Measurements from ENCODE around the gene MAP3K14. TPM values are rescaled to one million over a fixed set of nuclear protein-coding genes. Genes with fewer than 3 reads are reported as not detected.
A peak's percentile ranks its signal among the peaks of the same experiment; 100 is the strongest.
"Not testable (repeated sequence)": the region's sequence is repeated elsewhere in the genome, so short reads cannot be mapped to it uniquely, and the experiment has no call there.

Gene MAP3K14
- total RNA-seq, 1 donor from 2014 or later, result 9.8 TPM

DNA sequence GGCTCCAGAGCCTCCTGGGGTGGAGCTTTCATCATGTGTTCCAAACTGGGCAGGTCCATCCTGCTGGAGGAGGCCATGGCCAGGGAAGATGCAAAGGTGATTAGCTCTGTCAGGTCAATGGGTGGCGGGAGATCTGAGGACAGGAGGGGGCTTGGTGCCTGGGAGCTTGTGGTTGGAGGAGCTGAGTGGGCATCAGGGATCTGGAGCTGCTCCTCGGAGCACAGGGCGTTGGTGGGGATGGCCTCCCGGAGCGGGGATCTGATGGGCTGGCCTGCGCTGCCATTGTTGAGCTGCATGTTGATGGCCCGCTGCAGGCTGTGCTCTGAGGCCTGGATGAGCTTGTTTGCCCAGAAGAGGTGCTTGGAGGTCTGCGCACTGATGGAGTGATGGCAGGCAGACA, 61.5 kb downstream of the MAP3K14 start:
- DNase-seq (ENCODE audit: low spot score in 2 of 2, unreplicated experiment in 2 of 2), result no peak
- TF ChIP-seq, protein P1, sequence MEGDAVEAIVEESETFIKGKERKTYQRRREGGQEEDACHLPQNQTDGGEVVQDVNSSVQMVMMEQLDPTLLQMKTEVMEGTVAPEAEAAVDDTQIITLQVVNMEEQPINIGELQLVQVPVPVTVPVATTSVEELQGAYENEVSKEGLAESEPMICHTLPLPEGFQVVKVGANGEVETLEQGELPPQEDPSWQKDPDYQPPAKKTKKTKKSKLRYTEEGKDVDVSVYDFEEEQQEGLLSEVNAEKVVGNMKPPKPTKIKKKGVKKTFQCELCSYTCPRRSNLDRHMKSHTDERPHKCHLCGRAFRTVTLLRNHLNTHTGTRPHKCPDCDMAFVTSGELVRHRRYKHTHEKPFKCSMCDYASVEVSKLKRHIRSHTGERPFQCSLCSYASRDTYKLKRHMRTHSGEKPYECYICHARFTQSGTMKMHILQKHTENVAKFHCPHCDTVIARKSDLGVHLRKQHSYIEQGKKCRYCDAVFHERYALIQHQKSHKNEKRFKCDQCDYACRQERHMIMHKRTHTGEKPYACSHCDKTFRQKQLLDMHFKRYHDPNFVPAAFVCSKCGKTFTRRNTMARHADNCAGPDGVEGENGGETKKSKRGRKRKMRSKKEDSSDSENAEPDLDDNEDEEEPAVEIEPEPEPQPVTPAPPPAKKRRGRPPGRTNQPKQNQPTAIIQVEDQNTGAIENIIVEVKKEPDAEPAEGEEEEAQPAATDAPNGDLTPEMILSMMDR (IDR thresholded peaks at IDR 0.05; ENCODE audit: unreplicated experiment), result no peak
- Mint-ChIP-seq H3K9me3 (no peaks in the 10 kb centered on the region), H3K27me3 (ENCODE audit: low read depth) (peaks cover 2% of the 10 kb centered on the region), H3K36me3 (no peaks in the 10 kb centered on the region), H3K4me1 (no peaks in the 10 kb centered on the region), H3K4me3 (no peak overlapping the region), H3K27ac (no peak overlapping the region)

DNA sequence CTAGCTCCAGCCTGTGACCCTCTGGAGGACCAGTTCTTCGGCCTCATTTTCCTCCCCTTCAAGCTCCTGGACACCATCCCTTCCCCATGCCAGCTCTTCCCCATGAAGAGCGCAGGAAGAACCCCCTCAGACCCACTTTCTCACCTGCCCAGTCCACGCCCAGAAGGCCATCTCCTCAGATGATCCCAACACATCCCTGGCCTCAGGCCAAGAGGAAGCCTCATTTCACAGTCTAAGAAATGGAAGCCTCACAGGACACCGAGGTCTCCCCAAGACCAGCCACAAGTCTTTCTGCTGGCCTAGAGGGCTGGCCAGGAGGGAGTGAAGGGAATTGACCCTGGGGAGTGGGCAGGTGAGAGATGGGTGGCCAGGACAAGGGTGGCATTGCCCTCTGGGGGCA, 62.9 kb downstream of the MAP3K14 start:
- no peaks in the 10 kb centered on the region for H3K9me3 Mint-ChIP-seq
- TF ChIP-seq, protein P1 (IDR thresholded peaks at IDR 0.05; ENCODE audit: unreplicated experiment), result no peak
- H3K27me3 Mint-ChIP-seq (ENCODE audit: low read depth), result peaks cover 2% of the 10 kb centered on the region
- H3K4me1 Mint-ChIP-seq, result peaks cover 4% of the 10 kb centered on the region
- H3K36me3 Mint-ChIP-seq, result peaks cover 2% of the 10 kb centered on the region
- no peak overlapping the region for H3K4me3 Mint-ChIP-seq
- H3K27ac Mint-ChIP-seq, result no peak overlapping the region
- DNase-seq (ENCODE audit: low spot score in 2 of 2, unreplicated experiment in 2 of 2), result no peak

DNA sequence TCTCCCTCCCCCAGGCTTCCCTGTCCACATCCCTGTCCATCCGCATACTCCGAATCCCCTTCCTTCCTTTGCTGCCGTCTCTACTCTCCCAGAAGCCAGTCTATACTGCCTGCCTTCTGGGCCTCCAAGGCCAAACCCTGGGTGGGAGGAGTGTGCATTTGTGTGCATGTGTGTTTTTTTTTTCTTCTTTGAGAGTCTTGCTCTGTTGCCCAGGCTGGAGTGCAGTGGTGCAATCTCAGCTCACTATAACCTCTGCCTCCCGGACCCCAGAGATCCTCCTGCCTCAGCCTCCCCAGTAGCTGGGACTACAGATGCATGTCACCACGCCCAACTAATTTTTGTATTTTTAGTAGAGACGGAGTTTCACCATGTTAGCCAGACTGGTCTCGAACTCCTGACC, 63.6 kb downstream of the MAP3K14 start:
- not testable (repeated sequence) for H3K27ac Mint-ChIP-seq; H3K9me3 Mint-ChIP-seq; H3K36me3 Mint-ChIP-seq; H3K4me3 Mint-ChIP-seq; H3K27me3 Mint-ChIP-seq (ENCODE audit: low read depth); DNase-seq (ENCODE audit: low spot score in 2 of 2, unreplicated experiment in 2 of 2)
- peaks cover 11% of the 10 kb centered on the region for H3K4me1 Mint-ChIP-seq

DNA sequence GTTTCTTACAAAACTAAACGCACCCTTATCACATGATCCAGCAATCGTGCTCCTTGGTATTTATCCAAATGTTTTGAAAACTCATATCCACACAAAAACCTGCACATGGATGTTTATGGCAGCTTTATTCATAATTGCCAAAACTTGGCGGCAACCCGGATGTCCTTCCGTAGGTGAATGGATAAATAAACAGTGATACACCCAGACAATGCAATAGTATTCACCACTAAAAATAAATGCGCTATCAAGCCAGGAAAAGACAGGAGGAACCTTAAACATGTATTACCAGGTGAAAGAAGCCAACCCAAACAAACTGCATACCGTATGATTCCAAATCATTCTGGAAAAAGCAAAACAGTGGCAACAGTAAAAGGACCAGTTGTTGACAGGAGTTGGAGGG, 64.9 kb downstream of the MAP3K14 start:
- TF ChIP-seq, protein P1 (IDR thresholded peaks at IDR 0.05; ENCODE audit: unreplicated experiment), result no peak
- H3K9me3 Mint-ChIP-seq, result no peaks in the 10 kb centered on the region
- H3K36me3 Mint-ChIP-seq, result peaks cover 2% of the 10 kb centered on the region
- no peak overlapping the region for H3K4me3 Mint-ChIP-seq
- H3K27me3 Mint-ChIP-seq (ENCODE audit: low read depth), result no peaks in the 10 kb centered on the region
- peaks cover 14% of the 10 kb centered on the region for H3K4me1 Mint-ChIP-seq
- no peak for DNase-seq (ENCODE audit: low spot score in 2 of 2, unreplicated experiment in 2 of 2)
- no peak overlapping the region for H3K27ac Mint-ChIP-seq

DNA sequence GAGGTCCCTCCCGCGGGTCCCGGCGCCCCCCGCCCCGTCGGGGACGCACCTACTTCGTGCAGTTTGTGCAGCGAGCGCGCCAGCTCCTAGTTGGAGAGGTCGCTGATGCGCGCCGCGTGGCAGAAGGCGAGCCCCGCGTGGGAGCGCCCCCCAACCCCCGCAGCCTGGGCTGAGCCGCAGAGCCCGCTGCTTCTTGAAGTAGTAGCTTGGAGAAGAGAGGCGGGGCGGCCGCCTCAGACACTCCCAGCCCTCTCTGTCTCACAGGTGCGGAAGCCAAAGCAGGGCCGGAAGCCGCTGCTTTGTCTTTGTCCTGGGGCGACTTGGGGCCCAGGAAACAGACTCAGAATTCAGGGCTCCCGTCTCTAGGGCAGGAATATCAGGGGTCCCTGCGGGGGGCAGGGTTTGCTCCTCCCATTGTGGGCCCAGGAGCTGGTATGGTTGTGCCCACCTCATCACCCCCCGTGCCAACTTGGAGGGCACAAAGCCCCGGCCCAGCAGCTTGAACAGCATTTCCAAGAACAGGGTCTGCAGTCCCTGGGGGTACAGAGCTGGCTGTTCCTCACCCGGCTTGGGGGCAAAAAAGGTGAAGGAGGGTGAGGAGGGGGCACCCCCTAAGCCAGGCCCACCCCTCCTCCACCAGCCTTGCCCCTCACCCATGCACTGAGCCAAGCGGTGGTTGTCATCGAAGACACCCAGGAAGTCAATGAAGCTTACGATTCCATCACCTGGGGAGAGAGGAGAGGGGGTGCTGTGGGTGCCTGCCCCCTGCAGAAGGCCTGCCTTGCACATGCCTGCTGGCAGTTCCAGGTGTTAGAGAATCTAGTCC, 68.5 kb downstream of the MAP3K14 start:
- H3K27me3 Mint-ChIP-seq (ENCODE audit: low read depth), result peaks cover 9% of the 10 kb centered on the region
- TF ChIP-seq, protein P1 (IDR thresholded peaks at IDR 0.05; ENCODE audit: unreplicated experiment), result no peak
- peak overlapping the region; percentile 87 for H3K27ac Mint-ChIP-seq
- H3K36me3 Mint-ChIP-seq, result peaks cover 2% of the 10 kb centered on the region
- no peaks in the 10 kb centered on the region for H3K9me3 Mint-ChIP-seq
- H3K4me1 Mint-ChIP-seq, result peaks cover 16% of the 10 kb centered on the region
- peak; percentile 46 to 71 for DNase-seq (ENCODE audit: low spot score in 2 of 2, unreplicated experiment in 2 of 2)
- H3K4me3 Mint-ChIP-seq, result peak overlapping the region; percentile 81

DNA sequence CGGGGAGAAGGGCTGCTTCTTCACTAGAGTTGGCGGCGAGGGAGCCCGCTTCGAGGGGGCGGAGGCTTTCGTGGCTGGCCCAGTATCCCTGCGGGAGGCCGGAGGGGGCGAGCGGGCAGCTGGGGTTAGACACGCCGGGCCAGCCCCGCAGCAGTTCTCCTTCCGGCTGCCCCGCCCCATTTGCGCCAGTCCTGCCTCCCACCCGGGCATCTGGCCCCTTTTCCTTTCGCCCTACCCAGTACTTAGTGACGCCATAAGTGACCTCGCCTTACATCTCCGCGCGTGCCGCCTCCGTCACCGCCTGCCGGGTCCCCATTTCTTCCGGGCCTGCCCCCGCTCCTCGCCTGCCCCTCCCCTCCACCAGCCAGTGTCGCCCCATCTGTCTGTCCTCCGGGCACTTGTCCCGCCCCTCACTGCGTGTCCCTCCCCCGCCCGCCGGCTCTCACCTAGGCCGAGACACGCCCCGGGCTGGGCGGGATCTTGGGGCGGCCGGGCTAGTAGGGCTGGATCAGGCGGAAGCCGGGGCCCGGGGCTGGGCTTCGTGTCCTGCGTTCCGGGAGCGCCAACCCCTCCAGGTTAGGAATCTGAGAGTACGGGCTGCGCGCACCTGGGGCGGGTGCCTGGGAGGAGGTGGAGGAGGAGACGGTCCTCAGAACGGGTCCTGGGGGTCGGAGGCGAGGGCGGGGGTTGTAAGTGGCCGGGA, 69.2 kb downstream of the MAP3K14 start:
- H3K27me3 Mint-ChIP-seq (ENCODE audit: low read depth), result peaks cover 13% of the 10 kb centered on the region
- DNase-seq (ENCODE audit: low spot score in 2 of 2, unreplicated experiment in 2 of 2), result peak; percentile 79 to 85
- TF ChIP-seq, protein P1 (IDR thresholded peaks at IDR 0.05; ENCODE audit: unreplicated experiment), result no peak
- no peaks in the 10 kb centered on the region for H3K9me3 Mint-ChIP-seq
- peaks cover 17% of the 10 kb centered on the region for H3K4me1 Mint-ChIP-seq
- H3K4me3 Mint-ChIP-seq, result peak overlapping the region; percentile 81
- peak overlapping the region; percentile 97 for H3K27ac Mint-ChIP-seq
- H3K36me3 Mint-ChIP-seq, result peaks cover 2% of the 10 kb centered on the region
